BJ (cell line): ENCODE measurements around the gene KDM3B. TPM values are rescaled to one million over a fixed set of nuclear protein-coding genes. Genes with fewer than 3 reads are reported as not detected.

Experiments
- CTCF ChIA-PET: fragments of 350-600 bp; formaldehyde crosslinking; extraction: SDS; loops from one replicate; lab custom pipeline; 2021; ENCODE audit warnings: antibody characterized with exemption, inconsistent platforms; lab: Yijun Ruan, JAX
- POLR2A ChIA-PET: fragments of 300-600 bp; sonication (Branson Sonifier 250); formaldehyde crosslinking; extraction: SDS; loops from one replicate; lab custom pipeline; 2021; ENCODE audit warnings: antibody characterized with exemption; lab: Charles Lee
- DNase-seq: peaks from one replicate; pipeline ENCODE4 v3.0.0-alpha.2; 2011; ENCODE audit warnings: low read depth
- H3K27me3 ChIP-seq: 2 replicates; pipeline ENCODE4 v1.6.0; 2011; ENCODE audit warnings: low read length; ENCODE audit not compliant: control insufficient read depth, insufficient read depth
- H3K36me3 ChIP-seq: 2 replicates; pipeline ENCODE4 v1.5.1; 2011; ENCODE audit warnings: low read length; ENCODE audit not compliant: control insufficient read depth, insufficient read depth
- H3K4me3 ChIP-seq: 2 replicates; pipeline ENCODE4 v1.5.1; 2011; ENCODE audit warnings: low read depth, mild to moderate bottlenecking, control low read depth, low read length
- CTCF ChIP-seq: IDR thresholded peaks from 2 replicates; pipeline ENCODE4 v1.5.1; 2011; ENCODE audit warnings: low read depth, mild to moderate bottlenecking, control low read depth, inconsistent platforms, low read length, moderate library complexity; ENCODE audit not compliant: insufficient read depth
- polyA plus RNA-seq: library from polyadenylated mRNA; depleted of rRNA; stranded (reverse); fragments of >200 nt; gene quantifications from 2 replicates; pipeline ENCODE4 v1.2.3, GENCODE V29; 2011

Gene KDM3B
- polyA plus RNA-seq, 1 experiment: 20.4 TPM

DNA sequence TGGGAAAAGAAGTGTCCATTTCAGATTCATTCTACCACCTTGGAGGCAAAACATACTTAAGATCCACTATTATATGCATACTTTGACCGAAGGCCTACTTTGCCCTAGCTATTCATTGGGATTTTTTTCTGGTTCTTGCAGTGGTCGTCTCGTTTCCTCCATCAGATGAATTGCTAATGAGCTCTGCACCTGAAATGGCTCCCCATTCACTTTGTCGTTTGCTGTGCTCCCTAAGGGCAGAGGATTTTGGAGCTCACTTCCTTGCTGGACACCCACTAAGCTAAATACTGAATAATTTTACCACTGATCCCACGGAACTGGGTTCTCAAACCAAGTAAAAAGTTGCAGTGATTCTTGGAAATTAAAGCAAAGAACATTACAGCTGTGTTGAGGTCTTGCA, 1.9 kb downstream of the KDM3B start:
- no peaks in the 10 kb centered on the region for H3K27me3 ChIP-seq
- CTCF ChIA-PET: interaction anchor here (0.6 to 6.5 kb wide), 7 partner anchors 14 to 475 kb away, joined by 3 to 118 read pairs (median 3); partner anchors contain the start of genes CDC23 and FAM53C
- H3K36me3 ChIP-seq: no peaks in the 10 kb centered on the region; the same call in 1 of the 2 replicates
- DNase-seq: no peak
- POLR2A ChIA-PET: interaction anchor here (0.7 kb wide), 1 partner anchor 10 kb away, joined by 5 read pairs; no protein-coding TSS in a partner anchor
- peak overlapping the region; percentile 87 for H3K4me3 ChIP-seq
- TF ChIP-seq CTCF: no peak

DNA sequence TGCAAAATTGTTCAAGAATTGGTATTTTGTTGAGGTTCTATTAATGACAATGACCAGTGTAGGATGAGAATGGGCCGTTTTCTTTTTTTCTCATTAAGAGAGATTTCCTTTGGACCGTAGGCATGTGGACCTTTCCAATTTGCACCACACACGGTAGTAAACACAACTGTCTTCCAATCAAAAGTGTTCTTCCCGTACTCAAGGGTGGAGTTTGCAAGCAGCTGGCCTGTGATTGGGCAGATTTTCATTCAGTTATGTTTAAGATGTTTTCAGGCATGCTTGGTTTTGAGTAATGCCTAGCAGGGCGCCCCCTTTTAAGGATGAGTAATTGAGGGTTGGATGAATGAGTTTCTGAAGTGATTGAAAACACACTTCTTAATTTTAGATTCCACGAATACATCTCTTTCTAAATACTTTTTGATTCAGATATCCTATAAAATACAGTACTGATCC, 2.5 kb downstream of the KDM3B start:
- peak overlapping the region; percentile 87 for H3K4me3 ChIP-seq
- H3K36me3 ChIP-seq: no peaks in the 10 kb centered on the region; the same call in 1 of the 2 replicates
- ChIA-PET CTCF (interaction anchor here (0.6 to 6.5 kb wide), 4 partner anchors 14 to 474 kb away, joined by 3 to 118 read pairs (median 48); partner anchors contain the start of gene FAM53C), POLR2A (no interaction called here)
- no peaks in the 10 kb centered on the region for H3K27me3 ChIP-seq
- peak; percentile 80 for DNase-seq
- TF ChIP-seq CTCF: 0 out of 2 replicates have a peak, but pooled peaks have one; percentile 19

GRCh38 chr5:138359621-138360020, 7.1 kb downstream of the KDM3B start:
- ChIA-PET CTCF (no interaction called here), POLR2A (no interaction called here)
- Histone ChIP-seq H3K36me3 (no peaks in the 10 kb centered on the region; the same call in 1 of the 2 replicates), H3K4me3 (no peak overlapping the region), H3K27me3 (no peaks in the 10 kb centered on the region)
- DNase-seq: no peak
- no peak for TF ChIP-seq CTCF

- TF ChIP-seq CTCF: no peak
- Histone ChIP-seq H3K27me3 (no peaks in the 10 kb centered on the region), H3K36me3 (no peaks in the 10 kb centered on the region; the same call in 1 of the 2 replicates), H3K4me3 (no peak overlapping the region)
- POLR2A ChIA-PET: no interaction called here
- no peak for DNase-seq
- CTCF ChIA-PET: no interaction called here
These were observed 8.5 kb downstream of the KDM3B start for GRCh38 chr5:138360941-138361452.

DNA sequence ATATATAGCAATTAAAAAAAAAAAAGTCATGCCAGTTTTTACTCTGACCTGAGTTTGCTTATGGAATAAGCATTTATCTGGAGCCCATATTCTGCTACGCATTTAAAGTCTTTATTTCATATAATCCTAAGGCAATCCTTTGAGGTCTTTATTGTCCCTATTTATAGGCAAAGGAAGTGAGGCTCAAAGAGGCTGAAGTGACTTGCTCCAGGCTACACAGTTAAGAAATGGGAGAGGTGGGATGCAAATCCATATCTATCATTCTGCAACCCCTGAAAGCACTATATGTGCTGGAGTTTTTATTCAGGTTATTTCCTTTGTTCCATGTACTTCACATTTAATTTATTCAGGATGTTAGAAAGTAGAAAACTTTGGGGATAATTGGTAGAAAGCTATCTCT, 12.1 kb downstream of the KDM3B start:
- H3K27me3 ChIP-seq: no peaks in the 10 kb centered on the region
- POLR2A ChIA-PET: no interaction called here
- no peaks in the 10 kb centered on the region for H3K36me3 ChIP-seq
- TF ChIP-seq CTCF: no peak
- H3K4me3 ChIP-seq: no peak overlapping the region
- DNase-seq: no peak
- CTCF ChIA-PET: interaction anchor here (8.8 kb wide), 1 partner anchor 12 kb away, joined by 93 read pairs; the partner anchor contains the start of gene KDM3B
